Omental fat pad (tissue), 4 donors: ENCODE measurements around the gene ADAMTS8. TPM values are rescaled to one million over a fixed set of nuclear protein-coding genes. Genes with fewer than 3 reads are reported as not detected.

Source experiments
- ATAC-seq: fragments of 150-250 bp; one replicate; pipeline ENCODE4 v1.9.1; 2016; ENCODE audit warnings: mild to moderate bottlenecking, moderate library complexity; ENCODE audit not compliant: low FRiP score
- DNase-seq: peaks from one replicate; pipeline ENCODE4 v3.0.0-alpha.2; 2019; ENCODE audit warnings: low spot score
- total RNA-seq, 4 donors: library from RNA; depleted of rRNA; stranded (reverse); fragments of >200 nt; gene quantifications; one replicate each; pipeline ENCODE4 v1.1.0, GENCODE V29; 2016
- TF ChIP-seq, protein P1 (sequence below), 3 donors: fragments of 450-650 bp; IDR thresholded peaks; one replicate each; pipeline ENCODE4 v1.5.1; 2016 to 2017; ENCODE audit warnings: antibody characterized with exemption in 3 of 3, mild to moderate bottlenecking in 3 of 3, moderate library complexity in 2 of 3

Gene ADAMTS8
- total RNA-seq, 4 donors from 2014 or later, result 0.13 to 1.2 (median 0.22) TPM

DNA sequence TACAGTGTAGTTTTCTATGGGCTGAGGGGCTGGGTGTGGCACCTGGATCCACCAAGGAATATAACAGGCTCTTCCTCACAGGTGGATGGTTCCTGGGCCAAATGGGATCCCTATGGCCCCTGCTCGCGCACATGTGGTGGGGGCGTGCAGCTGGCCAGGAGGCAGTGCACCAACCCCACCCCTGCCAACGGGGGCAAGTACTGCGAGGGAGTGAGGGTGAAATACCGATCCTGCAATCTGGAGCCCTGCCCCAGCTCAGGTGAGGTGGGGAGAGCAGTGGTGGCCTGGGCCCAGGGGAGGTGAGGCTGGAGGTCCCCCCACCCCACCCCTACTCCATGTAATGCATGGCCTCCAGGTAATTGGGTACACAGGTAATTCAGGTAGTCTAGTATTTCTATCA lies 40.8 kb upstream of the ADAMTS8 start:
- DNase-seq (no peak), ATAC-seq (no peak)
- TF ChIP-seq, protein P1, sequence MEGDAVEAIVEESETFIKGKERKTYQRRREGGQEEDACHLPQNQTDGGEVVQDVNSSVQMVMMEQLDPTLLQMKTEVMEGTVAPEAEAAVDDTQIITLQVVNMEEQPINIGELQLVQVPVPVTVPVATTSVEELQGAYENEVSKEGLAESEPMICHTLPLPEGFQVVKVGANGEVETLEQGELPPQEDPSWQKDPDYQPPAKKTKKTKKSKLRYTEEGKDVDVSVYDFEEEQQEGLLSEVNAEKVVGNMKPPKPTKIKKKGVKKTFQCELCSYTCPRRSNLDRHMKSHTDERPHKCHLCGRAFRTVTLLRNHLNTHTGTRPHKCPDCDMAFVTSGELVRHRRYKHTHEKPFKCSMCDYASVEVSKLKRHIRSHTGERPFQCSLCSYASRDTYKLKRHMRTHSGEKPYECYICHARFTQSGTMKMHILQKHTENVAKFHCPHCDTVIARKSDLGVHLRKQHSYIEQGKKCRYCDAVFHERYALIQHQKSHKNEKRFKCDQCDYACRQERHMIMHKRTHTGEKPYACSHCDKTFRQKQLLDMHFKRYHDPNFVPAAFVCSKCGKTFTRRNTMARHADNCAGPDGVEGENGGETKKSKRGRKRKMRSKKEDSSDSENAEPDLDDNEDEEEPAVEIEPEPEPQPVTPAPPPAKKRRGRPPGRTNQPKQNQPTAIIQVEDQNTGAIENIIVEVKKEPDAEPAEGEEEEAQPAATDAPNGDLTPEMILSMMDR (IDR thresholded peaks at IDR 0.05), result no peak

DNA sequence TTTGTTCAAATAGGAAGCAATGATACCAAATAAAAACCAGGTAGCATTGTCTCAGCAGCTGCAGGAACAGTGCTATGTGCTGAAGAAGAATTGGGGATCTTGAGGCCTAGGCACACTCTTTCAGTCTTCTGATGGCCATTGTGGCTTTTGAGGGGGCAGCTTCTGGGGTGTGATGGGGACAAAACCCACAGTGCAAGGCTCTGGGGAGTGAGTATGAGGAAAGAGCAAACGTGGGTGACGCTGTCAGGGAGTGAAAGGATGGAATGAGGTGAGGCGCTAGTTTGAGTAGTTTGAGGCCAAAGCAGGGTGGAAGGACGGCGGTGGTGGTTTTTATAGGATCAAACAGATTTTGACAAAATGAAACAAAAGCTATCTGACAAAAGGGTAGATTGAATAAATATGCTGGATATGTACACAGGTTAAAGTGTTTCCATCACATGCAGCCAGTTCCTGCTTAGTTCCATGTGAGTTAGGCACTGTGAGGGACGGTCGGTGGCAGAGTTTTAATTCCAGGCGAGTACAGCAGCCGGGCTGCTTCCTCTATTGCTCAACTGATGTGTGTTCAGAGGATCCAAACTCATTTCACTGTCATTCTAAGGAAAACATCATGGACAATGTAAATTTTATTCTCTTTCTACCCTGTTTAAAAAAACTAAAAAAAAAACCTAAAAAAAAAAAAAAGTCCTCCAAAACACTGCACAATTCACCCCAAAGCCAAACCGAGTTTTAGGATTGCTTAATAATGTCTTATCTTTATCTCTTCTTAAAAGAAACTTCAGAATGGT lies 38.9 kb upstream of the ADAMTS8 start:
- TF ChIP-seq, protein P1 (IDR thresholded peaks at IDR 0.05), result no peak
- DNase-seq (no peak), ATAC-seq (peak; percentile 14)

DNA sequence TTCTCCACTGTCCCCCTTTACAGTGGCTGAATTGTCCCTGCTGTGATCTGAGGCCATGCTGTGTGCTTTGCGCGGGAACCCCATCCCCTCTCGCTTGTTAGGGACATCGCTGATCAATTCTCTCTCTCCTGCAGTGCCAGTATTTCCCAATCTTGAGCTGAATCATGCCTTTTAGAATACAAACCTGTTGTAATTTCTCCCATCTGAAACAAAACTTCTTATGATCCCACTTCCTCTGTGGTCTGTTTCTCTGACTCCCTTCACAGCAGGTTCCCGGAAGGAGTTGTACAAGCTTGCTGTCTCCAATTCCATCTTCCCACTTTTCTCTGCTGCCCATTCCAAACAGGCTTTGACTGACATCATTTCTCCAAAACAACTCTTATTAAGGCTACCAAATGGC lies 36.9 kb upstream of the ADAMTS8 start:
- TF ChIP-seq, protein P1 (IDR thresholded peaks at IDR 0.05), result no peak
- ATAC-seq (no peak), DNase-seq (no peak)

DNA sequence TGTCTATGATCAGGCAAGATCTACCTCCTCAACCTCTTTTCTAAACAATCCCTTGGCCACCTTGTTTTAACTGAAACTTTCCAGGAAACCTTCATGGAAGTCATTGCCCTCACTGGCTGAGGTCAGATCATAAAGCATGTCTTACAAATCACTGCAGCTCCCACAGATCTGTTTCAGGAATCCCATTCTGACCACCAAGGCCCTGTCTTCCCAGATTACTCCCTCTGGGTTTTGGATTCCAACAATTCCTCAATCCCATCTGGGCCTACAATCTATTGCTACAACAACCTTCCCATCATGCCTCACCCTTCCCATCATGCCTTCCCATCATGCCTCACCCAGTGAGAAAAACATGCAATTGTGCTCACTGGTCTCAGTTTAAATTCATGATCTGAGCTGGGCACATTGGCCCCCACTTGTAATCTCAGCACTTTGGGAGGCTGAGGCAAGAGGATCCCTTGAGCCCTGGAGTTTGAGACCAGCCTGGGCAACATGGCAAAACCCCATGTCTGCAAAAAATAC lies 35.9 kb upstream of the ADAMTS8 start:
- no peak for DNase-seq
- TF ChIP-seq, protein P1 (IDR thresholded peaks at IDR 0.05), result no peak
- no peak for ATAC-seq

DNA sequence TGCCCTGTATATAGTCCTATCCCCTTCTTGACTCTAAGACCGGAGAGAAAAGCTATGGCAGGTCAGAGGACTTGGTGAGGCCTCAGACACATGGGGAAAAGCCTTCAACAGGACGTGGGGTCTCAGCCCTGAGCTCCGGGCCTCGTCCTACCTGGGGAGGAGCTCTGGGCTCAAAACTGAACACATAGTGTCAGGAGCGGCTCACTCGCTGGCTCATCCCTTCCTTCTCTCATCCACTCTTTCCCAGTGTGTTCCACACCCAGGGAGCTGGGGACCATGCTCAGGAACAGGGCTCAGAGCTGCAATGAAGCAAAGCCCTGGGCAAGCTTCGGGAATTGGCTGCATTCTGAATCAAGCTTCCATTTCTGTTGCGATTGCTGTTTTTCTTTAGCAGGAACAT lies 34.5 kb upstream of the ADAMTS8 start:
- TF ChIP-seq, protein P1 (IDR thresholded peaks at IDR 0.05), result no peak

DNA sequence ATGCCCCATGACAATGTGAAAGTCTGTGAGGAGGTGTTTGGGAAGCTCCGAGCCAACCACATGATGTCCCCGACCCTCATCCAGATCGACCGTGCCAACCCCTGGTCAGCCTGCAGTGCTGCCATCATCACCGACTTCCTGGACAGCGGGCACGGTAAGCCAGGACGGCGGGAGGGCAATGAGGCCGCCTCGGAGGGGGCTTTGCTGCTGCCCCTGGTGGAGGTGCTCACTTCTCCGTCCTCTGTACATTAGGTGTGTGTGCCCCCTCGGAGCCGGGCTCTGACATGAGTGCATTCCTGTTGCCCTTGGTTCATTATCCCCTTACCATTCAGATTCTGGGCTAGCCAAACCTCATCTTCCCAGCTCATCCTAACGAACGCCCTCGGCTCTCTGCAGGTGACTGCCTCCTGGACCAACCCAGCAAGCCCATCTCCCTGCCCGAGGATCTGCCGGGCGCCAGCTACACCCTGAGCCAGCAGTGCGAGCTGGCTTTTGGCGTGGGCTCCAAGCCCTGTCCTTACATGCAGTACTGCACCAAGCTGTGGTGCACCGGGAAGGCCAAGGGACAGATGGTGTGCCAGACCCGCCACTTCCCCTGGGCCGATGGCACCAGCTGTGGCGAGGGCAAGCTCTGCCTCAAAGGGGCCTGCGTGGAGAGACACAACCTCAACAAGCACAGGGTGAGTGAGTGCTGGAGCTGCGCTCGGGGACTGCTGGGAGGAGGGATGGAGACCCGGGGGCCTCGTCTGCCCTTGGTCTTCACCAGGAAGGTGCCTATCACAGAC lies 33.9 kb upstream of the ADAMTS8 start:
- TF ChIP-seq, protein P1 (IDR thresholded peaks at IDR 0.05), result no peak
- DNase-seq (no peak), ATAC-seq (no peak)

More for the DNA sequence above, 34.5 kb upstream of the ADAMTS8 start:
- ATAC-seq (no peak), DNase-seq (no peak)
